NCI-H2107 (cell line): ENCODE measurements around the gene KIF16B.
"Not testable (repeated sequence)": the region's sequence is repeated elsewhere in the genome, so short reads cannot be mapped to it uniquely, and the experiment has no call there.

Experiments
- DNase-seq: peaks from one replicate; lab custom pipeline; 2025; lab: John Stamatoyannopoulos, UW

KIF16B gene

DNA sequence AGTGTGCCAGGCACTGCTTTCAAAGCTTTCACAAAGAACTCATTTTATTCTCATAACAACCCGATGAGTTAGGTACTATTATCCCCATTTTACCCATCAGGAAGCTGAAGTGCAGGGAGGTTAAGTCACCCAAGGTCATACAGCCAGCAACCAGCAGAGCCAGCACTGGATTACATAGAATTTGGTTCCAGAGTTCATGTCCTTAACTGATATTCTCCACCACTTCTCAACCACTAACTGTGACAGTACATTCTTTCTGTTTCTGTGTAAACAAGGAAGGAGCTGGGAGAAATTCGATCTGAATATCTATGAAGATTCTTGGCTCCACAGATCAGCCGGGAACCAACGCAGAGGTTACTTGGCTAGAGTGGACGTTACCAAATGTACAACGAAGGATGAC, 98.0 kb downstream of the KIF16B start:
- DNase-seq: no peak

- no peak for DNase-seq
These were observed 98.9 kb downstream of the KIF16B start for GRCh38 chr20:16474363-16474762.

- DNase-seq: no peak
These were observed 101.0 kb downstream of the KIF16B start for GRCh38 chr20:16472045-16472872.

- DNase-seq: no peak
These were observed 103.8 kb downstream of the KIF16B start for GRCh38 chr20:16469395-16469905.

DNA sequence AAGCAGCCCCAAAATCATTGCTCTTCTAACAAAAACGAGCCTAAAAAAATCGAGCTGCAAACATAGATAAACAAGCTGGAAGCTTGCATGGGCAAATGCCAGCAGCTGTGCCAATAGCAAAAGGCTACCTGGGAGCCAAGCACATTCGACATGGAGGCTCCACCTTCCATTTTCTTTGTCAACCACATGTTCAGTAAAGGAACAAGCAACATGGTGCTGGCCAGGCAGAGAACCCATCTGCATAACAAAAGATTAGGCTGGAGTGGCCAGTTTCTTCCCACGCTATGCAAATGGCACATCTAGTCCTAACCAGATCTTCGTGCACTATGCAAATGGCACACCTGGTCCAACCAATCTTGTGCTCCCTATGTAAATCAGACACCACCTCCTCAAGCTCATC, 110.5 kb downstream of the KIF16B start:
- no peak for DNase-seq

GRCh38 chr20:16459019-16459700, 114.1 kb downstream of the KIF16B start:
- DNase-seq: no peak

DNA sequence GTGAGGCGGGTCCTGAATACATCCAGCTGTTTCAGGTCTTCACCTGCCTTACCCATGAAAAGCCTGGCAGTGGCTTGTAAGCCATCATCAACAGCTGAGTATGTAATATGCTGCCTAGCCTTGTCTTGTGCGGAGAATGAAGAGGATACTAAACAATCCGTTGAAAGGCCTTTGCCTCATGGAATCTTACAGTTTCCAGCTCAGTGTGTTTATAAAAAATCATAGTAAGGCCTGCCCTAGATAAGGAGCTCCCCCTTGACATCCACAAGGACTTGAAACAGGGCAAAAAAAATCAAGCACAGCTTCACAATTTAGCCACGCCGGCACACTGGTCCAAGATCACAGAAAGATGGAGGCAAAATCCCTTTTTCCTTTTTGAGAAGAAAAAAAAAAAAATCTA, 115.7 kb downstream of the KIF16B start:
- no peak for DNase-seq

DNA sequence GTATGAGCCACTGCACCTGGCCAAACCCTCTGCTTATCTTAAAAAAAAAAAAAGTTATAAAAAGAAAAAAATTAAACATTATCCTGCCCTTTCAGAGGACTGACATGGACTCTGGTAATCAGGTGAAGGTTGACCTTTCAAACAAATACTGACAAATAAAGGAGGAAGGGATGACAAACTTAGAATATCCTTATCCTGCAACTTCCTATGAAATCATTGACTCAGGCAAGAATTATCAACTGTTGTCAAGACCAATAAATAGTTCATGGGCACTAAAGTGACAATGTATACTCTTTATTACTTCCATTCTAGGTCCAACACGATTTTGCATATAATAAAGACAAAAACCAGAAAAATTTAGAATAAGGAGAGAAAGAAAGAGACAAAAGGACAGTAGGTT, 117.9 kb downstream of the KIF16B start:
- no peak for DNase-seq

GRCh38 chr20:16451982-16452381, 121.3 kb downstream of the KIF16B start:
- no peak for DNase-seq

- DNase-seq: no peak
These were observed 122.2 kb downstream of the KIF16B start for GRCh38 chr20:16451001-16451400.

GRCh38 chr20:16446991-16447390, 126.3 kb downstream of the KIF16B start:
- DNase-seq: no peak

DNA sequence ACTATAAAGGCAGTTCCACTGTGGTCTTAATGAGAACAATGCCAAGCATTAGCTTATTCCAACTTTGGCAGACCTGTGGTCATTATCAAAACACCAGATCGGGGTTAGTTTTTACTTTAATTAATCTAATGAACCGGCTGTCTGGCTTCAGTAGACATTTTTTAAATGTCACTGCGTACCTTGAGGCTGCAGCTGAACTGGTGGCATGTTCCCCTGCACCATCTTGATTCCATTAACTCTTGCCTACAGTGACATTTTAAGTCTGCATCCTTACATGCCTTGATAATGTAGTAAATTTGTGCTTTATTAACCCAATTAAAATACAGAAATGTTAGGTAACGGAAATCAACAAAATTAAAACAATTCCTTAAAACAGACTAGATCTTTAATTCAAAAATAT, 127.0 kb downstream of the KIF16B start:
- DNase-seq: no peak

DNA sequence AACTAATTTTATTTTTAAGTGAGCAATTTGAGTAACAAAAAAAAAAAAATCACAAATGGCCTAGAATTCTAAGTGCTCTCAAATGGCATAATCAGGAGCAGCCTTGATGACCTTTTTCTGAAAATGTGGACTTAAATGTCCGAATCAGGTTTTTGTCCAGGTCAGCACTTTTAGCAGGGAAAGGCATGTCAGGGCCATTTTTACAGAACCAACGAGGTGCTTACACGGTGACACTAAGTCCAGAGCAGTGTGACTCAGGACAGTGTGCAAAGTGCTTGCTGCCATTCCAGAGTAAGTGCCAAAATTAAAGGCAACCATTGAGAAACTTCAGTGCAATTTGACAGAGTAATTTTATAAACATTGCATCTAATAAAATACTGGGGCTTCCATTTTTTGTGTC, 127.8 kb downstream of the KIF16B start:
- no peak for DNase-seq

- DNase-seq: no peak
These were observed 129.0 kb downstream of the KIF16B start for GRCh38 chr20:16444057-16444777.

DNA sequence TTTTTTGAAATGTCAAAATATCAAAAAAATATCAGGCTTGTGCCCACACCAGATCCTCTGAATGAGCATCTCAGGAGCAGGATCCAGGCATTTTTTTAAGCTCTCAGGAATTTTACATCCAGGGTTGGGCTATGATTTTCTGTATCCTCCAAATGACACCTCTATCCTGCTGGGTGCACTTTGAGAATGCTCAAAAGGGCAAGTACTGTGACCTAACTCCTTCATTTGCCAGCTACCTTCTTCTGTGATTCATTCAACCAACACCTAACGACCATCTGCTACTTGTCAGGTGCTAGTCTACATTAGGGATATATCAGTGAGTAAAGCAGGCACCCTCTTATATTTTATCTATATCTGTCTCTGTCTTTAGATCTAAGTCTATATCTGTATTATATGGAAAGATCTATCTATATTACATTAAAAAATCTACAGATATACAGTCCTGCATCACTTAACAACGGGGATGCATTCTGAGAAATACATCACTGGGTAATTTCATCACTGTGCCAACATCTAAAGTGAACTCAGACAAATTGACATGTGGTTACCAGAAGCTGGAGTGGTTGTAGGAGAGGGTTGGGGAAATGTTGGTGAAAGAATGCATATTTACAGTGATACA, 131.6 kb downstream of the KIF16B start:
- DNase-seq: no peak

DNA sequence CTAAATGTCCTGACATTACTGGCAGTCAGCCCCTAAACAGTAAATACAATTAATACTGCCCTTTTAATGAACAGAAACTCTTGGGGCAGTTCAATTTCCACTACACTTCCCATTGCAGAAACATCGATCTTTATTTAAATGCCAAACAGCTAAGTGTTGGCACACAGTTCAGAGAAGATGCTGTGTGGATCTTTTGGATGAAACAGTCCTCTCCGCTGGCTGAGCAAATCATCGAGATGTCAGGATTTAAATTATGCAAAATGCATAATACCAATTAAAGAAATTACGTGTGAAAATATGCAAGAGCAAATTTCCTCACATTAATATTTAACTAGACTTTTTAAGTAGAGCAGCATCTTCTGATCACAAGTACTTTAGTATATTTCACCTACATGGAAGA, 132.6 kb downstream of the KIF16B start:
- DNase-seq: no peak

DNA sequence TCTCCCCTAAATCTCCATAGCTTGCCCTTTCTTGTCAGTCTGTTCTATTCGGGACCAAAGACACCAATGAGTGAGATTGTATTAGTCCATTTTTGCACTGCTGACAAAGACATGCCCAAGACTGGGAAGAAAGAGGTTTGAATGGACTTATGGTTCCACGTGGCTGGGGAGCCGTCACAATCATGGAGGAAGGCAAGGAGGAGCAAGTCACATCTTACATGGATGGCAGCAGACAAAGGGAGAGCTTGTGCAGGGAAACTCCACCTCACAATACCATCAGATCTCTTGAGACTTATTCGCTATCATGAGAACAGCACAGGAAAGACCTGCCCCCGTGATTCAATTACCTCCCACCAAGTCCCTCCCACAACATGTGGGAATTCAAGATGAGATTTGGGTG, 133.7 kb downstream of the KIF16B start:
- DNase-seq: not testable (repeated sequence)

GRCh38 chr20:16438100-16438499, 135.1 kb downstream of the KIF16B start:
- no peak for DNase-seq

DNA sequence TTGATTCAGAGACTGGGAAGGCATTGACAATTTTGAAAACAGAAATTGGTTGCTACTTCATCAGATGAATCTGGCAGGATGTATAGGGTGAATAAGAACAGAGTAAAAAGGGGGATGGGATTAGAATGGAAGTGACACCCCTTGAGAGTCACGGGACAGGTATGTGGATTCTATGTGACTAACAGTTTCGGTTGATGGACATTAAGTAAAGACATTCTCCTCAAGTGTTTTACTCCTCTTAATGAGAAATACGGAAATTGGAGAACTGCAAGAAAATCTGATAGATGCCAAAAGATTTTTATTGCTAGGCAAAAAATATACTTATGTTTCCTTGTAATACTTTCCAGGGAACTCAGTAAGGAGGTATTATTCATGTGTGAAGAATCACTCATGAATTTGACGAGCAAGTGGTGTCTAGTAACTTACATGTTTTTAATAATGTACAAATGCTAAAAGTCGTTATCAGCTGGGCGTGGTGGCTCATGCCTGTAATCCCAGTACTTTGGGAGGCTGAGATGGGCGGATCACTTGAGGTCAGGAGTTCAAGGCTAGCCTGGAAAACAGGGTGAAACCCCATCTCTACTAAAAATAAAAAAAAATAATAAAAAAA, 135.8 kb downstream of the KIF16B start:
- DNase-seq: no peak

GRCh38 chr20:16434062-16434664, 139.1 kb downstream of the KIF16B start:
- DNase-seq: no peak

DNA sequence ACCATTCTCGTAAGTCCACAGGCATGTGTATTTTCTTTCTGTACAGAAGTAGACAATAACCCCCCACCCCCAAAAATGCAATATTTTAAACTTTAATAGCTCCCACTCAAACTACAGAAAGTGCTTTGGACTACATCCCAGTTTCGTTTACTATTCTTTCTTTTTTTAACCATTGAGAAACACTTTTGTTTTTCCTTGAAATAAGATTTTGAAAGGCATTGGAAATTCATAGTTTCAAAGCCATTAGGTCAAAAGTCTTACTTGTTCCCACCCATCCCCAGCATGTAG, 140.0 kb downstream of the KIF16B start:
- DNase-seq: no peak
